Stimulated activated CD4-positive, alpha-beta T cell treated with anti-CD3 and anti-CD28 coated beads, Interleukin-4, amount 100 ng/mL, for 4 hours (primary cell): Measurements from ENCODE around the gene C9.
"Not testable (repeated sequence)": the region's sequence is repeated elsewhere in the genome, so short reads cannot be mapped to it uniquely, and the experiment has no call there.

ENCODE experiments used
- DNase-seq, 2 experiments: peaks; one replicate each; pipeline ENCODE4 v3.0.0-alpha.2; 2020

The C9 gene

GRCh38 chr5:39370555-39371366 is 6.5 kb upstream of the C9 start:
- no peak for DNase-seq

- DNase-seq, result no peak
These were observed 5.0 kb upstream of the C9 start for GRCh38 chr5:39369123-39369815.

DNA sequence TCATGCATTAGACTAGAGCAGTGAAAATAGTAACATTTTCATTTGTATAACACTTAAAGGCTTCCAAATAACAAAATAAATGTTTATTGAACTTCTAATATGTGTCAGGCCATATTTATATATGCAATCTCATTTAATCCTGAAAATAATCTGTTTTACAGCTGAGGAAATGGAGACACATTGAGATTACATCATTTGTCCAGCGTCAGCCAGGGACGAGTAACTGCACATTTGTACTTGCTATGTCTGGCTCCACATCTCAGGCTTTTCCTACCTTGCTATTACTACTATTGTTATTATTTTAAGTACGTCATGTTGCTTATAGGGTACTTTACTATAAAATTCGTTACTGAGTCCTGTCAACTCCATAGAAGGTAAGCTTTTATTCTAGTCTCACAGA is 3.8 kb upstream of the C9 start:
- no peak for DNase-seq

DNA sequence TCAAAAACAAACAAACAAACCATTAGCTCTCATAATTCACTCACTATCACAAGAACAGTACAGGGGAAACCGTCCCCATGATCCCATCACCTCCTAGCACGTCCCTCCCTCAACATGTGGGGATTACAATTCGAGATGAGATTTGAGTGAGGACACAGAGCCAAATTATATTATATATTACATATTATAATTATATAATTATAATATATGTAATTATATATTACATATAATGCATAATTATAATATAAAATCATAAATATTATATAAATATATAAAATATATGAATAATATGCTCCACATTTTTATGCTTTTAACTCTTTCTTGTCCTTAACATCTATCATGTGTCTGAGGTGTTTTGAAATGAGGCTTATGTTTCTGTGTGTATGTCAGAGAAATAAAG is 3.4 kb upstream of the C9 start:
- DNase-seq, result no peak

- no peak for DNase-seq
These were observed 1.1 kb downstream of the C9 start for GRCh38 chr5:39363217-39363616.

GRCh38 chr5:39362646-39363045 is 1.6 kb downstream of the C9 start:
- DNase-seq, result no peak

- no peak for DNase-seq
These were observed 3.0 kb downstream of the C9 start for GRCh38 chr5:39361306-39361705.

GRCh38 chr5:39360471-39361111 is 3.7 kb downstream of the C9 start:
- no peak for DNase-seq

GRCh38 chr5:39356263-39356662 is 8.0 kb downstream of the C9 start:
- no peak for DNase-seq

DNA sequence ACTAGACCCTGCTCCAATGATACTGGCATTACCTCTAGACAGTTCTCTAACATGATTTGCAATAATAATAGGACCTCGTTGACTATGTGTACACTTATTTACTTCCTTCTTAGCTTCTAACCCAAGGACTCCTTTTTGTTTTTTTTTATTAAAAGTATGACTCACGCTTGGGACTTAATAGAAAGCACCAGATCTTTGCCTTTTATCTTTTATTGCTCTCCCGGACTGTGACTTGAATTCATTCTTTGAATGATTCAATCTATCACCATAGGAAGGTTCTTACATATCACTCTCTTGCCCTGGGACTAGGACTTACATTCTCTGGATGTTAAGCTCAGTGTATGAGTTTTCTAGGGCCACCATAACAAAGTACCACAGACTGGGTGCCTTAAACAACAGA is 9.0 kb downstream of the C9 start:
- DNase-seq, result no peak

DNA sequence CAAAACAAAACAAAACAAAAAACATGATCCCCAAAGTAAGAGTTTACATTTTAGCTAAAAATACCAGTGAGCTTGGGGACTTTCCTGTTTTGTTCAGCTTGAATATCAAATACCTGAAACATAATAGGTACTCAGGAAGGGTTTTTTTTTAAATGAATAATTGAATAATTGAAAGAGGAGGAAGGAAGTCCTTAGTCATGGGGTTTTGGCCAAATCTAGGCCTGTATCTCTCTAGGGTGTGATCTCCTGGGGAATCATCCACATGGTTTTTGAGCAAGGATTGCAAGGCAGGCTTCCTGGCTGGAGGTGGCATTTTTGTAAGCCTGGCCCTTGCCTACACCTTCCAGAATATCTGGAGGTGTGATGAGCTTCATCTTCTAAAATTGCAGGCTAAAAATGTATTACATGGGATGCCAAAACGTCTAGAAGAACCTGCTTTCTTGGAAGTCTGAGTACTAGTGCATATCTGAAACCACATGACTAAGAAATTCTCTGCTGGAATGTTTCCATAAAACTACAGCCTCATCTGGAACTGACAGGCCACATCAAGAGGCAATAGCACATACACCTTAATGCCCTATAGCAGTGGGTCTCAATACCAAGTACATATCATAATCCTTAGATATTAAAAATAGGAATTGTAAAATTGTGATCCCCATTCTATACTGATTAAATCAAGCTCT is 10.4 kb downstream of the C9 start:
- DNase-seq, result no peak

DNA sequence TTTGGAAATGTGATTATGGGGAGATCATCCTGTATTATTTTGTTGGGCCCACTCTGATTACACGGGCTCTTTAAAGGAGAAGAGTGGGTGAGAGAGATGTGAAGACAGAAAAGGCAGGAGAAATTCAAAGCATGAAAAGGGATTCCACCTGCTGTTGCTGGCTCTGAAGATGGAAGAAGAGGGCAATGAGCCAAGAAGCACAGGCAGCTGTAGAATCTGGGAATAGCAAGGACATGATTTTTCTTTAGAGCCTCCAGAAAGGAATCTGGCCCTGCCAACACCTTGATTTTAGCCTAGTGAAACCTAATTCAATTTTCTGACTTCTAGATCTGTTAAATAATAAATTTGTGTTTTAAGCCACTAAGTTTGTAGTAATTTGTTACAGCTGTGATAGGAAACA is 11.3 kb downstream of the C9 start:
- no peak for DNase-seq

DNA sequence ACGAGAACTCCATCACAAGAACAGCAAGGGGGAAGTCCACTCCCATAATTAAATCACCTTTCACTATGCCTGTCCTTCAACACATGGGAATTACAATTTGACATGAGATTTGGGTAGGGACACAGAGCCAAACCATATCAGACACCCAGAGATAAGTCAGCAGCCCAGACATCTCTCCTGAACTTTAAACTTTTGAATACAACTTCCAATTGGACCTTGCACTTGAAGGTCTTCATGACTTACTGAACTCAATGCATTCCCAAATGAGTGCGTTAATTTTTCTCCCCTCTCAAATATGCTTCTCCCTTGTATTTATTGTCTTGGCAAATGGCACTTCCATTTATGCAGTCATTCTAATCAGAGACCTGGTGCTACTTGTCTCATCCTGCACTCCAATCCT is 12.1 kb downstream of the C9 start:
- DNase-seq, result no peak

GRCh38 chr5:39349484-39349883 is 14.8 kb downstream of the C9 start:
- no peak for DNase-seq

DNA sequence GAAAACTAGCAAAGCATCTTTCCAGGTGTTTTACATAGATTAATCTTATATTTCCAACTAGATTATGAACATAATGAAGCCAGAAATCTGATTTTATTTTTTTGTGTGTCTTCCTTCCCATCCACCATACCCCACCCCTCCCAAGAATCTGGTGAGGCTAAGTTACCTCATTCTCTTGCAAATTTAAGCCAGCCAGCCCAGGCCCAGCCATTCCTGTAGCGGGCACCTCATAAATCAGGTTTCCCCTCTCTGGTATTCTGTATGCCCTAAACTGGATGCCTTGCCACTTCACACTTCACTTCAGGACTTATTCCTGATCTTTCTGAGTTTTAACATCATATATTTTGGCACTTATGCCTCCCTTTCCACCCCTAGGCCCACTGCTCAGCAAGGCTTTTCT is 21.8 kb downstream of the C9 start:
- no peak for DNase-seq

- DNase-seq, result no peak
These were observed 22.4 kb downstream of the C9 start for GRCh38 chr5:39341896-39342295.

GRCh38 chr5:39340506-39340905 is 23.8 kb downstream of the C9 start:
- no peak for DNase-seq

- no peak for DNase-seq
These were observed 26.9 kb downstream of the C9 start for GRCh38 chr5:39337252-39337915.

DNA sequence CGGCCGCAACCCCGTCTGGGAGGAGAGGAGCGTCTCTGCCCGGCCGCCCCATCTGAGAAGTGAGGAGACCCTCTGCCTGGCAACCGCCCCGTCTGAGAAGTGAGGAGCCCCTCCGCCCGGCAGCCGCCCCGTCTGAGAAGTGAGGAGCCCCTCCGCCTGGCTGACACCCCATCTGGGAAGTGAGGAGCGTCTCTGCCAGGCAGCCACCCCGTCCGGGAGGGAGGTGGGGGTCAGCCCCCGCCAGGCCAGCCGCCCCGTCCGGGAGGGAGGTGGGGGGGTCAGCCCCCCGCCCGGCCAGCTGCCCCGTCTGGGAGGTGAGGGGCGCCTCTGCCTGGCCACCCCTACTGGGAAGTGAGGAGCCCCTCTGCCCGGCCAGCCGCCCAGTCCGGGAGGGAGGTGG is 30.0 kb downstream of the C9 start:
- DNase-seq, result not testable (repeated sequence)

DNA sequence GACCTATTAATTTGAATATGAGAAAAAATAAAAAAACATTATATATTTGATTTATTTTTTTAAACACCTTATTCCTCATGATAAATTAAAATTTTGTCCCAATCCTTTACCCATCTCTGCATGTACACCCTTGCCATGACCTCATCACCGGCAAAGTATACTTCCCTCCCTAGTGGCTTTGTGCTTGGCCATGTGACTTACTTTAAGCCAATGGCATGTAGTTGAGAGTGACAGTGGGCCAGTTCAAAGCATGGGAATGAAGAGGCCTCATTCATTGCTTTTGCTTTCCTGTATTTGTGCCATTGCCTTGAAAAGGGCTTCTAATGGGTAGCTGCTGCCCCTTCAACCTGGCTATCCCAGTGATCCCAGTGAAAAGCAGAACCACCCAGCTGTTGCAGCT is 31.2 kb downstream of the C9 start:
- no peak for DNase-seq

DNA sequence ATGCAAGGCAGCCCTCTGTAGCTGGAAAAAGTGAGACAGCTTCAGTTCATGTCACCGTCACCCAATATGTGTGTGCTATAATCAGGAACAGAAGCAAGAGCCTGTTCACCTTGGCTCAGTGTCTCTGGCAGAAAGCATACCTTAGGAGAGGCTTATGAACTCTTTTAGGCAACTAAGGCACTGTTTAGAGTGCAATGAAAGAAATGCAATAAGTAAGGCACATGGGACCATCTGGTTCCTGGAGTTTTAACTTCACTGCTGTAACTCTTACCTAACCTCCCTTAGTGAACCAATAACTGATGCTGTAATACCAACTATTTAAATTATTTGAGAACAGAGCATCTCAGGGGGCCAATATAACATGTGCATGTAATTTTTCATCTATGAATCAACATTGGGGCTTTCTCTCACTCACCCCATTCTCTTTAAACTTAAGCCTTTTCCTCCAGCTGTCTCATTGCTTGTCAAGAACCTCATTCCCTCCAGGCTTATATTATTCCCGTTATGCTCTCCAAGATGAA is 32.4 kb downstream of the C9 start:
- no peak for DNase-seq

DNA sequence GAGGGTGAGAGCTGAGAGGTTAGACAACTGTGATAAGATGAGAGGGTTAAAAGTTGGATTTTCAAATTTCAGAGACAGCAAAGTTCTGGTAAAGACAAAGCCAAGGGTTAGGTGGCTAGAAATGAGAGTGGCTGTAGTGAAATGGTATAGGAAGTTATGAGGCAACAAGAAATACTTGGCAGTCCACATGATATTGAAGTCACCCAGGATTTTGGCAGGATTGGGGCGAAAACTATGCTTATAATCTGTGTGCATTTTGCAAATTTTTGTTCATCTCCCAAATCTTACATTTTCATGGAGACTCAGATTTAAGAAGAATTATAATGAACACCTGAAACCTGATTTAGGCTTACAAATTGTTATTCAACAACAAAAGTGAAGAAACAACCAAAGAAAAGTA is 35.6 kb downstream of the C9 start:
- DNase-seq, result no peak

DNA sequence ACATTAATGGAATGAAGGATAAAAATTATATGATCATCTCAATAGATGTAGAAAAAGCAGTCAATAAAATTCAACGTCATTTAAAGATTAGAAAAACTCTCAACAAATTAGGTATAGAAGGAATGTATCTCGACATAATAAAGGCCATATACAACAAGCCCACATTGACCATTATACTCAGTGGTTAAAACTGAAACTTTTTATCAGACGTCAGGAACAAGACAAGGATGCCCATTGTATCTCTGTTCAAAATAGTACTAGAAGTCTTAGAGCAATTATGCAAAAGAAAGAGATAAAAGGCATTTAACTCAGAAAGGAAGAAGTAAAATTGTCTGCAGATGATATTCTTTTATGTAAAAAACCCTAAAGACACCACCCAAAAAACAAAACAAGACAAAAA is 40.8 kb downstream of the C9 start:
- no peak for DNase-seq
